Gastrocnemius medialis (tissue), 4 donors: ENCODE results near the gene NCAPD2.

Source experiments
- POLR2A ChIP-seq, 2 donors: fragments of 450-650 bp; IDR thresholded peaks; one replicate each; pipeline ENCODE4 v1.6.1; 2017; ENCODE audit warnings: antibody characterized with exemption in 2 of 2, mild to moderate bottlenecking in 2 of 2, moderate library complexity in 2 of 2
- TF ChIP-seq, protein P1 (sequence below), 5 experiments: fragments of 450-650 bp in 3 of 5; fragments of 200-600 bp in 2 of 5; sonication (generic) in 2 of 5; IDR thresholded peaks in 4 of 5; conservative IDR thresholded peaks in 1 of 5; 1 replicate in 4 of 5; 2 replicates in 1 of 5; pipeline ENCODE4 v1.5.1; 2016 to 2019; ENCODE audit warnings: antibody characterized with exemption in 5 of 5, mild to moderate bottlenecking in 3 of 5, moderate library complexity in 3 of 5

- TF ChIP-seq, protein P1, sequence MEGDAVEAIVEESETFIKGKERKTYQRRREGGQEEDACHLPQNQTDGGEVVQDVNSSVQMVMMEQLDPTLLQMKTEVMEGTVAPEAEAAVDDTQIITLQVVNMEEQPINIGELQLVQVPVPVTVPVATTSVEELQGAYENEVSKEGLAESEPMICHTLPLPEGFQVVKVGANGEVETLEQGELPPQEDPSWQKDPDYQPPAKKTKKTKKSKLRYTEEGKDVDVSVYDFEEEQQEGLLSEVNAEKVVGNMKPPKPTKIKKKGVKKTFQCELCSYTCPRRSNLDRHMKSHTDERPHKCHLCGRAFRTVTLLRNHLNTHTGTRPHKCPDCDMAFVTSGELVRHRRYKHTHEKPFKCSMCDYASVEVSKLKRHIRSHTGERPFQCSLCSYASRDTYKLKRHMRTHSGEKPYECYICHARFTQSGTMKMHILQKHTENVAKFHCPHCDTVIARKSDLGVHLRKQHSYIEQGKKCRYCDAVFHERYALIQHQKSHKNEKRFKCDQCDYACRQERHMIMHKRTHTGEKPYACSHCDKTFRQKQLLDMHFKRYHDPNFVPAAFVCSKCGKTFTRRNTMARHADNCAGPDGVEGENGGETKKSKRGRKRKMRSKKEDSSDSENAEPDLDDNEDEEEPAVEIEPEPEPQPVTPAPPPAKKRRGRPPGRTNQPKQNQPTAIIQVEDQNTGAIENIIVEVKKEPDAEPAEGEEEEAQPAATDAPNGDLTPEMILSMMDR (IDR thresholded peaks at IDR 0.05 in 4 of 5, conservative IDR thresholded peaks at IDR 0.05 in 1 of 5): no peak
- TF ChIP-seq POLR2A (IDR thresholded peaks at IDR 0.05): no peak
Measured at GRCh38 chr12:6532051-6532926, 38.4 kb downstream of the NCAPD2 start.
